ENCODE data around the gene CRYBG3.
"Not testable (repeated sequence)": the region's sequence is repeated elsewhere in the genome, so short reads cannot be mapped to it uniquely, and the experiment has no call there.

CRYBG3 gene

DNA sequence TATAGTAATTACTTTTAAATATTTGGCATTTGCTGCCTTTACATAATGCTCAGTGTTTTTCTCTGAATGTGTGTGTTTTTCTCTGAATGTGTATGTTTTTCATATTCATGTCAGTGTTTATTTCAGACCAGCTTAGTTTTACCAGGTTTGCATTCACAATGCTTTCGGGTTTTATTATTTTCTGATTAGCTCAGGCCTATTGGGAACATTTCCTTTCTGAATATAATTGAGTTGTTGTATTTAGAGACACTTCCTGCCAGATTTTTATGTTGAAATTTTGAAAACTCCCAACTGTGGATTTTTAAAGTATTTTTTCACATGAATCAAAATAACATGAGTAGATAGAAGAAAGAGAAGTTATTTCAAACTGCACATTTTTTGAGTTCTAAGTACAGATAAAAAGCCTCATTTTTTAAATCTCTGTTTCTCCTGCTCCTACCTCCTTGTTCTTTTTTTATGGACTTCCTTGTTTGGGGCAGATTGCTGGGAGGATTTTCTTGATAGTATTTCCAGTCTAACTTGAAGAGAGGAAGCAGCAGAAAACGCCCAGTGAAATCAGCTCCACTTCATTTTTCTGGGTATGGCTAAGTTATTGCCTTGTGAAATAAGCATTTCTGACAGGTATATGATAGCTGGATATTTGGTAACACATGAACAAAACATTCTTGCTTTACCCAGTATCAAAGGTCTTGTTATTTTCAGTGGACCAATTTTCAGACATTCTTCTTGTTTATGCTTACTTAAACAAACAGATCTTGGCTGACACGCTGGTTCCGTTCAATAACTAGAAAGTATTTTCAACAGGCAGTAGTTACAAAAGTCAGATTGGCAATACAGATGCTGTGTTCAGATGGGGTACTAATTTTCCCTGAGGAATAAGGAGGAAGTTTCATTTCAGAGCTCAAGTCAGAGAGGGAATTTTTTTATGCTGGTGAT is 79.8 kb downstream of the CRYBG3 start:
- no peak for DNase-seq

DNA sequence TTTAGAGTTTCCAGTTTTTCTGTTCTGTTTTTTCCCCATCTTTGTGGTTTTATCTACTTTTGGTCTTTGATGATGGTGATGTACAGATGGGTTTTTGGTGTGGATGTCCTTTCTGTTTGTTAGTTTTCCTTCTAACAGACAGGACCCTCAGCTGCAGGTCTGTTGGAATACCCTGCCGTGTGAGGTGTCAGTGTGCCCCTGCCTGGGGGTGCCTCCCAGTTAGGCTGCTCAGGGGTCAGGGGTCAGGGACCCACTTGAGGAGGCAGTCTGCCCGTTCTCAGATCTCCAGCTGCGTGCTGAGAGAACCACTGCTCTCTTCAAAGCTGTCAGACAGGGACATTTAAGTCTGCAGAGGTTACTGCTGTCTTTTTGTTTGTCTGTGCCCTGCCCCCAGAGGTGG is 88.0 kb downstream of the CRYBG3 start:
- DNase-seq = not testable (repeated sequence)

DNA sequence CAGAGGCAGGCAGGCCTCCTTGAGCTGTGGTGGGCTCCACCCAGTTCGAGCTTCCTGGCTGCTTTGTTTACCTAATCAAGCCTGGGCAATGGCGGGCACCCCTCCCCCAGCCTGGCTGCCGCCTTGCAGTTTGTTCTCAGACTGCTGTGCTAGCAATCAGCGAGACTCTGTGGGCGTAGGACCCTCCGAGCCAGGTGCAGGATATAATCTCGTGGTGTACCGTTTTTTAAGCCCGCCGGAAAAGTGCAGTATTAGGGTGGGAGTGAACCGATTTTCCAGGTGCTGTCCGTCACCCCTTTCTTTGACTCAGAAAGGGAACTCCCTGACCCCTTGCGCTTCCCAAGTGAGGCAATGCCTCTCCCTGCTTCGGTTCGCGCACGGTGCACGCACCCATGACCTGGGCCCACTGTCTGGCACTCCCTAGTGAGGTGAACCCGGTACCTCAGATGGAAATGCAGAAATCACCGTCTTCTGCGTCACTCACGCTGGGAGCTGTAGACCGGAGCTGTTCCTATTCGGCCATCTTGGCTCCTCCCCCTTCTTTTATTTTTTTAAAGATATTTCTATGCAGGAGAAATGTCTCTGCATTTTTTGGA is 88.5 kb downstream of the CRYBG3 start:
- DNase-seq = peak; percentile 24

DNA sequence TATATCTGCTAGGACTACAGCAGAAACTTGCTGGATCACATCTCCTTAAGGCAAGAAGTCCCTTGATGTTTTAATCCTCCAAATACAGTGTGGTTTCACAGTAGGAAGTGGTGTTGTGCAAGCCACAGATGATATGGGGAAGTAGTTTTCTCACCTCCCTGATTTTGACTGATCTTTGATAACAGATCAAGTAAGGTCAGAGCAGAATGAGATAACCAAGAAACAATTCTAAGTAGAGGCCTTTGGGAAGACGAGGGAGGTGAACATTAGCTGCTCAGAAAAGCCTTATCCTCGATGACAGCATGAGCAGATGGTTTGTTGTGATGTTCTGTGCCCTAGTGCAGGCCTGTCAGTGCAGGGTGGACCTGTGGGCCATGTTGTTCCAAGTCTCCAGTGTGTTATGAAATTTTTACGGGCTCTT is 89.1 kb downstream of the CRYBG3 start:
- no peak for DNase-seq

DNA sequence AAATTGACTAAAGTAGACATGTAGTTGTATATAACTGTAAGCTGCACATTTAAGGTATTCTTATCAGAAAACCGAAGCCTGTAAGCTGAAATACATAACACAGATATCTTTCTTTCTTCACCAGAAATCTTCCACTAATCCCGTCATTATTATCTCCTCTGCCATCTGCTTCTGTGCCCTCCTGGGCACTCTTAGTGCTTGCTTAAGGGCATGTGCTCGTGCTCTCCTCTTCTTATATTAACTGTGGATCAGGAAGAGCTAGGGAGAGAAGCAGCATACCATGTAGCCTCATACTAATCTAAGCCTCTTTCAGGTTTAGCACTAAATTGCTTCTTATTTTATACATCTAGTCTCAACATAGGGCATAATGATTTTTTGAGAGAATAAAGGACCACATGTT is 89.6 kb downstream of the CRYBG3 start:
- DNase-seq = no peak

DNA sequence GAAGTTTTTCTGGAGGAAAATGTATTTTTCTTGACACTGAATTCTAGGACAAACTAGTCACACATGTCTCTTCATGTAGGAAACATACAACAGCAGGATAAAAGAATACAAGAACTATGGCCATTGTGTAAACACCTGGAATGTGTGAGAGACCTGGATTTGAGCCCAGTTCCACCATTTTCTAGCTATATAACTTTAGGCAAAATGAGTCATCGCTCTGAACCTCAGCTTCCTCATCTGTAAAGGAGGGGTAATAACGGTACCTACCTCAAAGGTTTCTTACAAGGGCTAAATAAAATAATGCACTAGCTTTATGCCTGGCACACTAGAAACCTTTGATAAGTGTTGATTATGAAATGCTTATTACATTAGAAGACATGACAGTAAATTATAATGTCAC is 92.6 kb downstream of the CRYBG3 start:
- no peak for DNase-seq

DNA sequence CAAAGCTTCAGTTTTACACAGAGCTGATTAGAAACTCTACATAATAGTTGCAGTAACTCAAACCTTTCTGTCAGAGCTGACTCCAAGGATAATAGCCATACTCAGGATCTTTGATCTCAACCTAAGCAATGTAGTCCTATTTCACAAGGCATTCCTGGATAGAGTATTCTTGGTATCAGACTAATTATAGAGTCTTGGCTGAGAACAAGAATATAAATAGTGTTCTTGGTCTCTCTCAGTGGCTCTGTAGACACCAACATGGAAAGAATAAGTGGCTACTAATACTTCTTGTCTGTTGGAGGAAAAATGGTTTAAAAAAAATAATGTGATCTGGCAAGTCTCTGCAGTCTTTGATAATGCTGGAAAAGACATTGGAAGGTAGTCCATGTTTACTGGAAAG is 94.8 kb downstream of the CRYBG3 start:
- no peak for DNase-seq

DNA sequence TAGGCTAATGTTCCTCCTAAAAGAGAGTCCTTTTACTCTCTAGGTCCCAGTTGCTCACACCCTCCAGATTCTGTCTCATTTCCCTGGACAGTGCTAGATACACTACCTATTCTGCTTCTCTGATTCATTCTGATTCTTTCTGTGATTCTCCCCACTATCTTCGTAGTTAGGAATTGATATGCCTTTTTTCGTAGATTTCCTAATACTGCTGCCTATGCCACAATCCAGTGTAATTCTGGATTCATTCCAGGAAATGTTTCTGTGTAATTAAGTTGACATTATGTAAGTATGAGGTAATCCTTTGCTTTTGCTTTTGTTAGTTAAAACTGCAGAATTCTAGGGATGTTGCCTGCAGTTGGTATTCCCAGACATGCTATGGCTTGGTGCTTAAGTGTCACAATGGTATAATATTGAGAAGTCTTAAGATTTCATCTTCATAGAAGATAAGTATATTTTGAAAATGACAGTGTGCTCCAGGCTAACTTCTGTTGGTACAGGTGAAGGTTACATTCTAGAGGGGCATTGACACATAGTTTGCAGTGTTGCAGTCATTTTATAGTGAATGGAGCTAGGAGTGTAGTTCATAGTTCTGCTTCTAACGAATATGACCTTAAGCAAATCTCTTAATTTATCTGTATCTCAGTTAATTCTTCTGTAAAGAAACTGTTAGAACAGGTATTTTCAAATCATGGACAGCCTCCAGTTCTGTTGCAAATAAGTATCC is 96.2 kb downstream of the CRYBG3 start:
- no peak for DNase-seq

DNA sequence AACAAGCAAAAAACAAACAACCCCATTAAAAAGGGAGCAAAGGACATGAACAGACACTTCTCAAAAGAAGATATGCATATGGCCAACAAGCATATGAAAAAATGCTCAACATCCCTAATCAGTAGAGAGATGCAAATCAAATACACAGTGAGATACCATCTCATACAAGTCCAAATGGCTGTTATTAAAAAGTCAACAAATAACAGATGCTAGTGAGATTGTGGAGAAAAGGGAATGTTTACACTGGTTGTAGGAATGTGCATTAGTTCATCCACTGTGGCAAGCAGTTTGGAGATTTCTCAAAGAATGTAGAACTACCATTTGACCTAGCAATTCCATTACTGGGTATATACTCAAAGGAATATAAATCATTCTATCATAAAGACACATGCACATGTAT is 105.9 kb downstream of the CRYBG3 start:
- DNase-seq = no peak

DNA sequence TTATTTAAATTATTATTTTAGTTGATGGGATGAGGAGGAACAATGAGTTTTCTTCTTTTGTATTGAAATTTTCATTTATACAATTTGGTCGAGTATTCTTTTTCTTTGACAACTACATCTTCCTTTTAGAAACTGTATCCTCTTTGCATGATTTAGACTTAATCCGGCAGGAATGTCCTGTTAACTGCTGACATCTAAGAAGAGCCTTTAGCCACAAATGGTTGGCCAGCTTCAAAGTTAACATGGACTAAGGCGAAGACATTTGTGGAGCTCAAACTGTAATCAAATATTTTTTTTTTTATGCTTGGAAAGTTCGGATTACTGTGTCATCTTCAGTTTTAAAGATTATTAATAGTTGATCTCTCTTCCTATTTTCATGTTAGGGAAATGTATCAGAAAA is 107.2 kb downstream of the CRYBG3 start:
- no peak for DNase-seq

DNA sequence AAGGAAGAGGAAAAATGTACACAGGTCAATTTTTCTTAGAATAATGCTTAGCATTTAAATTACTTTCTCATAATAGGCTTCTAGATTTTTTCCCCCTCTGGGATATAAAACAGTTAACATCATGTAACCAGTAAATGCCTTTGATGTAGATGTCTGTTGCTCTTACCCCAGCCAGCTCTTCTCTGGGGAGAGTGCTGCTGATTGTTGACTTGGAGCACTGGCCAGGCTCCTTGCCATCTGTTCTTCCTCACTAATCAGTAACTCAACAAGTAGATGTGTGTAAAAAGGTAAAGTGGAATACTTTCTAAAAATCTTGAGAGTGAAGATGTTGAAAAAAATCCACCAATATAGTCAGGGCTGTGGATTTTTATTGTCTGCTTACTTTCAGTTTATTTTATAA is 108.2 kb downstream of the CRYBG3 start:
- no peak for DNase-seq

DNA sequence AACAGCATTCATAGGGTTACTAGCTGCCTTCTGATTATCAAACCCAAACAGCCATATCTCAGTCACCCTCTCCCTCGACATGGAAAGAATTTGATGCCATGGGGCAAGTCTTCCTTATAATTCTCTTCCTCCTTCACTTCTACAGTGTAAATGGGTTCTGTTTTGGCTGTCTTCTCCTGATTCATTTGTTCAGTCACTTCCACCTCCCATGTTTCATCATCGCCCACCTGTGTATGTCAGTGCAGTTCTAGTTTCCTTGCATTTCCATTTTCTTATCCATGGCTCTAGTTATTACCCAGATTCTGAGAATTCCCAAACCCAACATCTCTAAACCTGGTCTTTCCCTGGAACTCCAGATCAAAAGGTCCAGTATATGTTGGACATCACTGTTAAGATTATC is 109.4 kb downstream of the CRYBG3 start:
- no peak for DNase-seq

DNA sequence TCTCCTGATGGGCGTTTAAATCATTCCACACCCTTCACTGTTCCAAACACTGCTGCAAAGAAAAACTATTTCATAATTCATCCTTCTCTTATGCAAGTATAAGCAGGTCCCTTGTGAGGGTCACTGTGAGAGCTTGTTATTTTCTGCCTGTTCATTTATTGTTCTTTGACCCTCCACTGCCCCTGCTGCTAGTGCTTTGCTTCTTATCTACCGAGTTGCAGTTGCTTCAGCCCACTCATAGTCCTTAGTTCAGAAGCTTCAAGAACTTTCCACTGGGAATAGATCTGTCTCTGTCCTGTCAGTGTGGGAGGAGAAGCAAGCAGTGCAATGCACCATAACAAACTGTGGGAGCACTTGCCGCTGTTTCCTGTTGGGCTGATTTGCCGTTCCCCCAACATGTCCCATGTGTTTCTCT is 110.6 kb downstream of the CRYBG3 start:
- no peak for DNase-seq

DNA sequence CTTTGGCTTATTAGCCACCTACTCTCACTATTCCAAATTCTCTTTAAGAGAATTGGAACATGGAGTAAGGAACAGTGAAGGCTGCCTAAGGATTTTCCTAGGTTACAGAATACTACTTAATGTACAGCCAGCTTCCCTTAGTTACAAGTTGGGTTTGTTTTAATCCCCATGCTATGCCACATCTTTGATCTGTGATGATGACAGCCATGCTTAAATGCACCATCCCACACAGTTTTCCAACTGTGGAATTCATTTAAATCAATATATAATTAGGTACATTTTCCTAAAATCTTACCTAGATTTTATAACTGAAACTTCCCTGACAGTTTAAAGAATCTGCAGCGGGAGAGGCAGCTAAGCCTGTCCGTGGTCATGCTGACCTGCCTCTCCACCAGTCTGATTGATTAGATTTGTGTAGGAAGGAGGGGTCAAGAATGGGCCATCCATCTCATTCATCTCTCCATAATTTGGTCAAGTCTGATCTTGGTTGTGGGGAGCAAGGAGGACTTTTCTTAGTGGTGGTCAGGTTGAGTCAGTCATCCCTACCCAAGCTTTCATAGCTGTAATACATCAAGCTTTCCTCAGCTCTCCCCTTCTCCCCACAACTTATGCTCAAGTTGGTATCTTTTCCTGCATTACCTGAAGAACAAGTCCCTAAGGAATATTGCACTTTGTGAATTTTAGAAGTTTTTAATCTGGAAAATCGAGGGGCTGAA is 113.3 kb downstream of the CRYBG3 start:
- no peak for DNase-seq

DNA sequence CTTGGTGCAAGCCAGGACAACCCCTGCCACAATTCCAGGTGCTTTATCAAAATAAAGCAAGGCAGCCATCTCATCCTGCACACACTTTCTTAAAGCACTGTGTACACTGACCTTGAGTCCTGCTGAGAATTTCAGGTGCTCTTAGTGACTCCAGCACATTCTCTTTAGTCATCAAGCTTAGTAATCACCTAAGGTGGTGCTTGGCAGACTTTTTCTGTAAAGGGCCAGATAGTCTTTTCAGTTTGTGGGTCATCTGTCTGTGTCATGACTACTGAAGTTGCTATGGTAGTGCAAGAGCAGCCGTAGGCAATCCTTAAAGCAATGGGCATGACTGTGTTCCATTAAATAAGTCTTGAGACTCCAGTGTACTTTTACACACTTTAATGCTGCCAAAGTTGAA is 114.0 kb downstream of the CRYBG3 start:
- DNase-seq = no peak

DNA sequence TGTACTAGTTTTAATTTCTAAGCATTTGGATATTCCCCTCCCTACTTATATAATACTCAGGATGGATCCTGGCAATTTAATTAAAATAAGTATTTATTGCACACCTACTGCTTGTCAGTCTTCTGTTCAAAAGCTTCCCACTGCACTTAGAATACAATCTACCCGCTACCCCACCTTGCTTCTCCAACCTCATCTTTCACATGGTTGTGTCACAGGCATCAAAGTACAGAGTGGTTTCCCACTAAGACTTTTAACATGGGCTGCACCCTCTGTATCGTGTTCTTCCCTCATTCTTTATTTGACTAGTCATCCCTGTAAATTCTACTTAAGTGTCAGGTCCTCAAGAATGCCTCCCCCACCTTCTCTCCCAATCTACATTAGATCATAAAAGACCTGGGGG is 115.4 kb downstream of the CRYBG3 start:
- DNase-seq = no peak

DNA sequence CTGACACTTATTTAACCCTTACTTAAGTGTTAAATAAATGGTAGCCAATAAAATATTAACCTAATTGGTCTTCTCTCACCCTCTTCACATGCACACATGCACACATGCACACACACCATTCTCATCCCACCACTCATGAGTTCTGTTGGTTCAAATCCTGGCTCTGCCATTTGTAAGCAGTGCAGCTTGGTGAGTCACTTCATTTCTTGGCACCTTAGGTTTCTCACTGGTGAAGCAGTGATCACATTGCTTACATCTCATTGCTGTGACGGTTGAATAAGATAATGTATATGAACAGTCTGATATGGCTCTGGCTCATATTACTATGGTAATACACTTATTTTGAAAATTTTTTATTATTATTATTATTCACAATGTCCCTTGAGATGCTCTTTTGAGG is 116.6 kb downstream of the CRYBG3 start:
- no peak for DNase-seq

DNA sequence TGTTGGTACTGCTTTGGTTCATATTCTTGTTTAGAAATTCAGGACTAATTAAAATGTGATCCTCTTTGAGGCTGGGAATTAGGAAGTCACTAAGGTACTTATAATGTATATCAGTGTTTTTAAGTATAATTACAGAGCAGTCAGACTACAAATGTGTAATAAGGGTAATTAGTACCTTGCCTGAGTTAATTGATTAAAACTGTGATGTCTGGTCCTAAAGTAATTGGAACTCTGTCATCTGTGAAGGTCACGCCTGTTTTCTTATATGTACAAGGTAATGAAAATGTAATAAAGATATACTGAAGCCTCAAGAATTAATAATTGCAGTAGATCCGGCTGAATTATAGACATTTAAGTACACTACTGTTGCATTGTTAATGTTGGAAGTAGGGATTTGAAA is 117.6 kb downstream of the CRYBG3 start:
- DNase-seq = no peak

DNA sequence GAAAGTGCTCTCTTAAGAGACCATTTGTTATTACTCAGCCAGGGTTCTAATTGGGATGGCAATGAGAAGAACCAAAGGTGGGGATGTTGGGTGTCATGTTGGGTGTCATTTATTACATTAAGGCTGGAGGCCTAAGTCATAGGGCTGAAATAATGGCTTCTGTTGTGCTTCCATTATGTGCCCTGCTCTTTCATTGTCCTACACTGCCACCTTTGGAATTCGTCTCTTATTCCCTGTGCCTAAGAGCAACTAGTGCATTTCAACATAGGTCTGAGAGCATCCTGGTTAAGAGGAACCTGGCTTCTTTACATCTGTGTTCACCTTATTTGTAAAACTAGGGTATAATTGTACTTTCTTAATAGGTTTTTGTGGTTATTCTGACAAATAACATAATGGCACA is 118.2 kb downstream of the CRYBG3 start:
- no peak for DNase-seq

DNA sequence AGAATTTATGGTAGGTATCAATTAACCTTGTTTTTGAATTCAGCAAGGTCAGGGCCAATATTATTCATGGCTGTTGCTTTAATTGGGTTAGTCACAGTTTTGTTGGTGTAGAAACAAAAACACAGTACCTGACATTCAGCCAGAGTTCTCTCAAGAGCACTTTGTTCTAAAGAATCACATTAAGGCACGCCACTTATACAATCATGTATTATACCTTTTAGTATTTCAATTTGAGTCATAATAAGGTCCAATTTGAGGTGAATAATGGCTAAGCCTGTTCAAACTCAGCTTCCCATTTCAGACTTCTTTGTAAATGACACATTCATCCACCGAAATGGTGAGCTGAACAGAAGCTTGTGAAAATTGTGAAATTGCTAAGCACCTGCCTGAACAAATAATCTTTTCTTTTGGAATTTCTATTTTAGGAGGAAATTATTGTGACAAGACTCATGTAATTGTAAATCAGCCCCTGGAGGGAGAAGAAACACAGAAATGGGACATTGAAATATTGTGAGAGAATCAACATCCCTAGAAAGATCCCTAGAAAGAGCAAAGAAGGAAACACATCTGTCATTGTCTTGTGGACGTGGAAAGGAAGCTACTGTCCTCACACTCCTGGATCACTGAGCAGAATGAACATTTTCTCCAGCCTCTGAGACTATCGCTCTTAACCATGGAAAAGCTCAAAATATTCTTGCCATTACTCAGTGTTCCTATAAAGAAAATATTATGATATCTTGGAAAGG is 121.2 kb downstream of the CRYBG3 start:
- DNase-seq = no peak

DNA sequence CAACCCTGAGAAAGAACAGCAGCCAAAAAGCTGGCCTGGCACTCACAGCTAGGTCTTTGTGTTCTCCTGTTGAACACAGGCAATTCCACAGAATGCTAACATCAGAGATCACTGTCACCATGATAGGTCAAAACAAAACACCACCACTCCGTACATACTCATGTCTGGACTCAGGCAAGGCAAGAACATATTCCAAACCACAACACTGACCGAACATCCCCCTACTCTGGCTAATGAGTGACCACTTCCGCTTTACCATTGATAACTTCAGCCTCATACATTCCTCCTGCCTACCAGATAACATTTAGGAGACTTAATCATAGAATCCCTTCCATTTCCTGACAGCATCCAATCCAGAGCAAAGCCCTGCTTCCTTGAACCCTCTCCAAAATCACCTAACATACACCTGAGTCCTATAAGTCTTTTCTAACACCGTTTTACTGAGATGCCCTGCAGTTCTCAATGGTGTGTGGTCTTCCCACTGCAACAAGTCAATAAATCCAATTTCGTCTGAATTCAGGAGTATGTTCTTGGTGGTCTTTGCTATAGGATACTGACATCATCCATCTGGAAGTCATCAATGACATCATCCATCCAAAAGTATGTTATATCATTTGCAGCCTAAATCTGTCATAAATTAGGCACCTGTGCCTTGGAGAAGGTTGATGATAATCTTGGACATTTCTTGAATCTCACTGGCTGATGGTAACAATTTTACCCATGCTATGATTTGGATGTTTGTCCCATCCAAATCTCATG is 126.7 kb downstream of the CRYBG3 start:
- DNase-seq = no peak

DNA sequence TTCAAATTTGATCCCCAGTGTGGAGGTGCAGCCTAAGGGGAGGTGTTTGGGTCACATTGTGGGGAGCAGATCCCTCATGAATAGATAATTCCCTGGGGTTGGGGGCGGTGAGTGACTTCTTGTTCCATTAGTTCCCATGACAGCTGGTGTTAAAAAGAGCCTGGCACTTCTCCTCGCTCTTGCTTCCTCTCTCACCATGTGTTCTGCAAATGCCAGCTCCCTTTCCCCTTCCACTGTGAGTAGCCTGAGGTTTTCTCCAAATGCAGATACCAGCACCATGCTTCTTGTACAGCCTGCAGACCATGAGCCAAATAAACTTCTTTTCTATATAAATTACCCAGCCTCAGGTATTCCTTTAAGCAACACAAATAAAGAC is 127.3 kb downstream of the CRYBG3 start:
- no peak for DNase-seq
